WTC11 (cell line): Measurements from ENCODE around the gene SERPINH1. TPM values are rescaled to one million over a fixed set of nuclear protein-coding genes. Genes with fewer than 3 reads are reported as not detected.

ENCODE experiments used
- ATAC-seq: fragments of 200-7000 bp; cut with Tn5 transposase; 2 replicates; pipeline ENCODE4 v1.10.0; 2021; ENCODE audit warnings: mild to moderate bottlenecking, moderate library complexity
- CTCF ChIA-PET: fragments of 300-600 bp; sonication (Branson Sonifier 250); formaldehyde crosslinking; loops from one replicate; lab custom pipeline; 2021; ENCODE audit warnings: antibody characterized with exemption; lab: Charles Lee
- POLR2A ChIA-PET: fragments of 350-600 bp; sonication (Branson Sonifier 250); formaldehyde crosslinking; loops from one replicate; lab custom pipeline; 2021; ENCODE audit warnings: antibody characterized with exemption; lab: Charles Lee
- DNase-seq: peaks from one replicate; pipeline ENCODE4 v3.0.0; 2021; ENCODE audit warnings: low spot score
- H3K27ac Mint-ChIP-seq: 2 replicates; pipeline ENCODE4 v1.8.0; 2021; ENCODE audit warnings: mixed read lengths
- H3K27me3 Mint-ChIP-seq: 2 replicates; pipeline ENCODE4 v1.8.0; 2021; ENCODE audit warnings: low read depth, mild to moderate bottlenecking, moderate library complexity, mixed read lengths
- H3K36me3 Mint-ChIP-seq: 2 replicates; pipeline ENCODE4 v1.8.0; 2021; ENCODE audit warnings: mixed read lengths
- H3K4me1 Mint-ChIP-seq: 2 replicates; pipeline ENCODE4 v1.8.0; 2022; ENCODE audit warnings: mixed read lengths
- H3K4me3 Mint-ChIP-seq: 2 replicates; pipeline ENCODE4 v1.8.0; 2021; ENCODE audit warnings: mild to moderate bottlenecking, moderate library complexity, mixed read lengths
- H3K9me3 Mint-ChIP-seq: 2 replicates; pipeline ENCODE4 v1.8.0; 2021; ENCODE audit warnings: mixed read lengths
- ATF2 ChIP-seq: sonication (generic); formaldehyde crosslinking; IDR thresholded peaks from 2 replicates; pipeline ENCODE4 v1.8.1; 2022; ENCODE audit warnings: low read depth, missing genetic modification reagents, borderline replicate concordance
- CREB1 ChIP-seq: sonication (generic); formaldehyde crosslinking; IDR thresholded peaks from 2 replicates; pipeline ENCODE4 v1.8.0; 2023; ENCODE audit warnings: mild to moderate bottlenecking, missing genetic modification reagents
- CREM ChIP-seq: sonication (generic); formaldehyde crosslinking; IDR thresholded peaks from 2 replicates; pipeline ENCODE4 v1.8.1; 2022; ENCODE audit warnings: mild to moderate bottlenecking, missing genetic modification reagents, moderate library complexity
- E2F4 ChIP-seq: sonication (generic); formaldehyde crosslinking; IDR thresholded peaks from 2 replicates; pipeline ENCODE4 v1.8.1; 2022; ENCODE audit warnings: low read depth, mild to moderate bottlenecking, moderate library complexity, missing genetic modification reagents, borderline replicate concordance
- ELF4 ChIP-seq: sonication (generic); formaldehyde crosslinking; IDR thresholded peaks from 2 replicates; pipeline ENCODE4 v1.8.1; 2022; ENCODE audit warnings: low read depth, mild to moderate bottlenecking, moderate library complexity, missing genetic modification reagents
- ESRRA ChIP-seq: sonication (generic); formaldehyde crosslinking; IDR thresholded peaks from 2 replicates; pipeline ENCODE4 v1.8.1; 2022; ENCODE audit warnings: mild to moderate bottlenecking, missing genetic modification reagents, borderline replicate concordance
- ETV6 ChIP-seq: sonication (generic); formaldehyde crosslinking; IDR thresholded peaks from 2 replicates; pipeline ENCODE4 v1.8.1; 2022; ENCODE audit warnings: mild to moderate bottlenecking, missing genetic modification reagents
- FOXP4 ChIP-seq: sonication (generic); formaldehyde crosslinking; IDR thresholded peaks from 2 replicates; pipeline ENCODE4 v1.8.0; 2022; ENCODE audit warnings: mild to moderate bottlenecking, missing genetic modification reagents
- JUN ChIP-seq: sonication (generic); formaldehyde crosslinking; IDR thresholded peaks from 2 replicates; pipeline ENCODE4 v1.8.0; 2023; ENCODE audit warnings: mild to moderate bottlenecking, missing genetic modification reagents
- KAT7 ChIP-seq: sonication (generic); formaldehyde crosslinking; IDR thresholded peaks from 2 replicates; pipeline ENCODE4 v1.8.1; 2023; ENCODE audit warnings: missing genetic modification reagents, mild to moderate bottlenecking, borderline replicate concordance
- MLX ChIP-seq: sonication (generic); formaldehyde crosslinking; IDR thresholded peaks from 2 replicates; pipeline ENCODE4 v1.8.1; 2023; ENCODE audit warnings: mild to moderate bottlenecking, missing genetic modification reagents, moderate library complexity
- MXD4 ChIP-seq: fragments of 250-450 bp; sonication (Bioruptor Pico); IDR thresholded peaks from 2 replicates; pipeline ENCODE4 v1.8.0; 2021; ENCODE audit warnings: mild to moderate bottlenecking, moderate library complexity, borderline replicate concordance
- MYBL2 ChIP-seq: sonication (generic); formaldehyde crosslinking; IDR thresholded peaks from 2 replicates; pipeline ENCODE4 v1.8.1; 2023; ENCODE audit warnings: mild to moderate bottlenecking, moderate library complexity, missing genetic modification reagents
- RELA ChIP-seq: sonication (generic); formaldehyde crosslinking; IDR thresholded peaks from 2 replicates; pipeline ENCODE4 v1.8.1; 2022; ENCODE audit warnings: missing genetic modification reagents, mild to moderate bottlenecking, borderline replicate concordance
- TP53 ChIP-seq: sonication (generic); formaldehyde crosslinking; IDR thresholded peaks from 2 replicates; pipeline ENCODE4 v1.8.1; 2023; ENCODE audit warnings: mild to moderate bottlenecking, missing genetic modification reagents
- ZNF232 ChIP-seq: sonication (generic); formaldehyde crosslinking; IDR thresholded peaks from 2 replicates; pipeline ENCODE4 v1.8.0; 2022; ENCODE audit warnings: mild to moderate bottlenecking, missing genetic modification reagents
- ZNF263 ChIP-seq: sonication (generic); formaldehyde crosslinking; IDR thresholded peaks from 2 replicates; pipeline ENCODE4 v1.8.1; 2022; ENCODE audit warnings: low read depth, mild to moderate bottlenecking, moderate library complexity, missing genetic modification reagents
- total RNA-seq: library from RNA; stranded (reverse); gene quantifications from 3 replicates; pipeline ENCODE4 v1.2.3, GENCODE V29; 2021
- TF ChIP-seq, protein P1 (sequence below): sonication (generic); formaldehyde crosslinking; IDR thresholded peaks from 2 replicates; pipeline ENCODE4 v1.8.1; 2022; ENCODE audit warnings: mild to moderate bottlenecking, missing genetic modification reagents, moderate library complexity, borderline replicate concordance
- TF ChIP-seq, protein P2 (sequence below): sonication (generic); formaldehyde crosslinking; IDR thresholded peaks from 2 replicates; pipeline ENCODE4 v1.8.1; 2022; ENCODE audit warnings: missing genetic modification reagents, borderline replicate concordance
- TF ChIP-seq, protein P3 (sequence below): sonication (generic); formaldehyde crosslinking; IDR thresholded peaks from 2 replicates; pipeline ENCODE4 v1.8.1; 2022; ENCODE audit warnings: mild to moderate bottlenecking, moderate library complexity, missing genetic modification reagents
- TF ChIP-seq, protein P4 (sequence below): fragments of 250-450 bp; sonication (Bioruptor Pico); IDR thresholded peaks from 2 replicates; pipeline ENCODE4 v1.9.0; 2021; ENCODE audit warnings: moderate library complexity, mild to moderate bottlenecking, inconsistent platforms, borderline replicate concordance

SERPINH1 gene
- total RNA-seq, 1 experiment from 2014 or later: 411 TPM

- DNase-seq (no peak), ATAC-seq (no peak)
- TF ChIP-seq E2F4 (no peak), CREM (CRISPR knock-in tag) (no peak), FOXP4 (CRISPR knock-in tag) (no peak), MYBL2 (CRISPR knock-in tag) (no peak), MXD4 (CRISPR knock-in tag) (no peak), ZNF232 (CRISPR knock-in tag) (no peak), ZNF263 (CRISPR knock-in tag) (no peak), CREB1 (no peak), RELA (CRISPR knock-in tag) (no peak), KAT7 (CRISPR knock-in tag) (no peak), ETV6 (CRISPR knock-in tag) (no peak), TP53 (CRISPR knock-in tag) (no peak), ATF2 (CRISPR knock-in tag) (no peak), ELF4 (CRISPR knock-in tag) (no peak), ESRRA (no peak)
- TF ChIP-seq, protein P1, sequence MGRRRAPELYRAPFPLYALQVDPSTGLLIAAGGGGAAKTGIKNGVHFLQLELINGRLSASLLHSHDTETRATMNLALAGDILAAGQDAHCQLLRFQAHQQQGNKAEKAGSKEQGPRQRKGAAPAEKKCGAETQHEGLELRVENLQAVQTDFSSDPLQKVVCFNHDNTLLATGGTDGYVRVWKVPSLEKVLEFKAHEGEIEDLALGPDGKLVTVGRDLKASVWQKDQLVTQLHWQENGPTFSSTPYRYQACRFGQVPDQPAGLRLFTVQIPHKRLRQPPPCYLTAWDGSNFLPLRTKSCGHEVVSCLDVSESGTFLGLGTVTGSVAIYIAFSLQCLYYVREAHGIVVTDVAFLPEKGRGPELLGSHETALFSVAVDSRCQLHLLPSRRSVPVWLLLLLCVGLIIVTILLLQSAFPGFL (CRISPR knock-in tag): no peak
- TF ChIP-seq, protein P2, sequence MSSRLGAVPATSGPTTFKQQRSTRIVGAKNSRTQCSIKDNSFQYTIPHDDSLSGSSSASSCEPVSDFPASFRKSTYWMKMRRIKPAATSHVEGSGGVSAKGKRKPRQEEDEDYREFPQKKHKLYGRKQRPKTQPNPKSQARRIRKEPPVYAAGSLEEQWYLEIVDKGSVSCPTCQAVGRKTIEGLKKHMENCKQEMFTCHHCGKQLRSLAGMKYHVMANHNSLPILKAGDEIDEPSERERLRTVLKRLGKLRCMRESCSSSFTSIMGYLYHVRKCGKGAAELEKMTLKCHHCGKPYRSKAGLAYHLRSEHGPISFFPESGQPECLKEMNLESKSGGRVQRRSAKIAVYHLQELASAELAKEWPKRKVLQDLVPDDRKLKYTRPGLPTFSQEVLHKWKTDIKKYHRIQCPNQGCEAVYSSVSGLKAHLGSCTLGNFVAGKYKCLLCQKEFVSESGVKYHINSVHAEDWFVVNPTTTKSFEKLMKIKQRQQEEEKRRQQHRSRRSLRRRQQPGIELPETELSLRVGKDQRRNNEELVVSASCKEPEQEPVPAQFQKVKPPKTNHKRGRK (CRISPR knock-in tag): no peak
- Mint-ChIP-seq H3K36me3 (no peaks in the 10 kb centered on the region), H3K4me1 (peaks cover 18% of the 10 kb centered on the region), H3K9me3 (no peaks in the 10 kb centered on the region), H3K4me3 (no peak overlapping the region), H3K27me3 (peaks cover 2% of the 10 kb centered on the region; the same call in 1 of the 2 replicates), H3K27ac (no peak overlapping the region; the same call in 1 of the 2 replicates)
- ChIA-PET CTCF (interaction anchor here (0.8 to 4.5 kb wide), 12 partner anchors 9 to 145 kb away, joined by 3 to 43 read pairs (median 4); partner anchors contain the start of gene GDPD5), POLR2A (no interaction called here)
Observed at GRCh38 chr11:75534259-75535069, 27.6 kb upstream of the SERPINH1 start.

- DNase-seq (no peak), ATAC-seq (no peak)
- H3K4me3 Mint-ChIP-seq: no peak overlapping the region
- POLR2A ChIA-PET: no interaction called here
- peaks cover 18% of the 10 kb centered on the region for H3K4me1 Mint-ChIP-seq
- H3K9me3 Mint-ChIP-seq: no peaks in the 10 kb centered on the region
- CTCF ChIA-PET: interaction anchor here (0.8 to 4.5 kb wide), 11 partner anchors 9 to 103 kb away, joined by 3 to 43 read pairs (median 4); partner anchors contain the start of gene GDPD5
- H3K36me3 Mint-ChIP-seq: no peaks in the 10 kb centered on the region
- no peak overlapping the region for H3K27ac Mint-ChIP-seq
- peaks cover 2% of the 10 kb centered on the region; the same call in 1 of the 2 replicates for H3K27me3 Mint-ChIP-seq
- no peak for TF ChIP-seq MLX (CRISPR knock-in tag)
- no peak for TF ChIP-seq CREM (CRISPR knock-in tag)
- TF ChIP-seq, protein P3, sequence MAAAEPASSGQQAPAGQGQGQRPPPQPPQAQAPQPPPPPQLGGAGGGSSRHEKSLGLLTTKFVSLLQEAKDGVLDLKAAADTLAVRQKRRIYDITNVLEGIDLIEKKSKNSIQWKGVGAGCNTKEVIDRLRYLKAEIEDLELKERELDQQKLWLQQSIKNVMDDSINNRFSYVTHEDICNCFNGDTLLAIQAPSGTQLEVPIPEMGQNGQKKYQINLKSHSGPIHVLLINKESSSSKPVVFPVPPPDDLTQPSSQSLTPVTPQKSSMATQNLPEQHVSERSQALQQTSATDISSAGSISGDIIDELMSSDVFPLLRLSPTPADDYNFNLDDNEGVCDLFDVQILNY: no peak
- TF ChIP-seq, protein P4, sequence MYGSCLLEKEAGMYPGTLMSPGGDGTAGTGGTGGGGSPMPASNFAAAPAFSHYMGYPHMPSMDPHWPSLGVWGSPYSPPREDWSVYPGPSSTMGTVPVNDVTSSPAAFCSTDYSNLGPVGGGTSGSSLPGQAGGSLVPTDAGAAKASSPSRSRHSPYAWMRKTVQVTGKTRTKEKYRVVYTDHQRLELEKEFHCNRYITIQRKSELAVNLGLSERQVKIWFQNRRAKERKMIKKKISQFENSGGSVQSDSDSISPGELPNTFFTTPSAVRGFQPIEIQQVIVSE (CRISPR knock-in tag): no peak
- no peak for TF ChIP-seq E2F4
- TF ChIP-seq CREB1: no peak
- no peak for TF ChIP-seq JUN (CRISPR knock-in tag)
- TF ChIP-seq MYBL2 (CRISPR knock-in tag): no peak
- TF ChIP-seq ZNF263 (CRISPR knock-in tag): no peak
Observed at GRCh38 chr11:75535071-75535470, 27.0 kb upstream of the SERPINH1 start.
